Activated gamma-delta T cell (primary cell): ENCODE data around the gene PTGIS.

Experiments
- DNase-seq: peaks from one replicate; lab custom pipeline; 2025; lab: John Stamatoyannopoulos, UW

The PTGIS gene

DNA sequence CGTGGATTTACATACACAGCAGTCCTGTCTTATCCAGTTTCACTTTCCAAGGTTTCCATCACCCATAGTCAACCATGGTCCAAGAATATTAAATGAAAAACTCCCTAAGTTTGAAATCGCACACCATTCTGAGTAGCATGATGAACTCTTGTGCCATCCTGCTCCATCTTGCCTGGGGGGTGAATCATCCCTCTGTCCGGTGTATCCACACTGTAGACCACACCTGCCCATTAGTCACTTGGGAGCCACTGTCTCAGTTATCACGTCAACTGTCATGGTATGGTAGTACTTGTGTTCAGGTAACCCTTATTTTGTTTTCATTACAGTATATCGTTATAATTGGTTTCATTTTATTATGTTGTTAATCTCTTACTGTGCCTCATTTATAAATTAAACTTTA, 38.5 kb downstream of the PTGIS start:
- DNase-seq, result no peak

- no peak for DNase-seq
These were observed 41.4 kb downstream of the PTGIS start for GRCh38 chr20:49526568-49526967.

DNA sequence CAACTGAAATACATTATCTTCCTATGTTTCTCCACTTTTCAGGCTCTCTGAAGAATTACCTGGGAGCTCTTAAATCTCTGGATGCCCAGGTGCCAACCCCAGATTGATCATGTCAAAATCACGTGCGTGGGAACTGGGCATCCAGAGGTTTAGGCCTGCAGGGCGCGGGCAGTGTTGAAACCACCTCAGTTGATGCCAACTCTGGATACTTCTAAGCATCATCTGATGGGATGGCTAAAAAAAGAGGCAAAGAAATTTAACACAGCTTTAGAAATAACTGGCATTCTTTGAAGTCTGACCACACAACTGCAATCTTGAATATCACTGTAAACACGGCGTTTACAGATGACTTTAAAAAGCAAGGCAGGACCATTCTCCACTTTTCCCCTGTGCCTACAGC, 41.9 kb downstream of the PTGIS start:
- no peak for DNase-seq

GRCh38 chr20:49523767-49524360, 44.1 kb downstream of the PTGIS start:
- no peak for DNase-seq

DNA sequence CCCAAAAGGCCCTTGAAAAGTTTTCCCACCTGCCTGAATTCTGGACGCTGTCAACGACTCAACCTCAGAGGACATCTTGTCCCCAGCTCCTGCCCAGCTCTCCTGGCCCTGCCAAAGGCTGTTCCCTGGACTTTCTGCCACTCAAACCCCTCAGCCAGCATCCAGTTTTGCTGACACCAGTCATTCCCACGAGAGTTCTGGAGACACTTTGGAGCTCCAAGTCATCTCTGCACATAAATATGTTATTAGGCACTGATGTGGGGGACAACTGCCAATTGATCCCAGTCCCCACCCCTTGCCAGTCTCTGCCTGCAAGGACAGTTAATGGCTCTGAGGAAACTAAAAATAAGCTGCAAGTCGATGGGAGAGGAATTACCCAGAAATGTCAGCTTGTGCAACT, 46.6 kb downstream of the PTGIS start:
- DNase-seq, result no peak

DNA sequence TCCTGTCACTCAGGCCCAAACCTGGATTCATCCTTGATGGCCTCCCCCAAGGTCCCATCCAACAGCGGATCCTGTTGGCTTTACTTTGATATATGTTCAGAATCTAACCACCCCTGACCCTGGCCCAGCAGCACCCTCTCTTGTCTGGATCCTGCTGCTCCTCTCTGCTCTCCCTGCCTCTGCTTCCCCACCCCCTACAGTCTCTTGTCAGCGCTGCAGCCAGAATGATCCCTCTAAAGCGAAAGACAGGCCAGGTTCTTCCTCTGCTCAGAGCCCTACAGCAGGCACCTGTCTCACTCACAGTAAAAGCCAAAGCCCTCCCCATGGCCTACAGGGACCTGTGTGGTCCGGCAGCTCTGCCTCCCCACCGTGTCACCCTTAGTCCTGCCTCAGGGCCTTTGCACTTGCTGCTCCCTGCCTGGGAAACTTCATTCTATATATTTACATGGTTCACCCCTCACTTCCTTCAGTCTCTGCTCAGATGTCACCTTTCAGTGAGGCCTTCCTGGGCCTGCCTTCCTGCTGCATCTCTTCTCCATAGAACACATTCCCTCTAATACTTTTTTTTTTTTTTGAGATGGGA, 48.1 kb downstream of the PTGIS start:
- DNase-seq, result no peak

DNA sequence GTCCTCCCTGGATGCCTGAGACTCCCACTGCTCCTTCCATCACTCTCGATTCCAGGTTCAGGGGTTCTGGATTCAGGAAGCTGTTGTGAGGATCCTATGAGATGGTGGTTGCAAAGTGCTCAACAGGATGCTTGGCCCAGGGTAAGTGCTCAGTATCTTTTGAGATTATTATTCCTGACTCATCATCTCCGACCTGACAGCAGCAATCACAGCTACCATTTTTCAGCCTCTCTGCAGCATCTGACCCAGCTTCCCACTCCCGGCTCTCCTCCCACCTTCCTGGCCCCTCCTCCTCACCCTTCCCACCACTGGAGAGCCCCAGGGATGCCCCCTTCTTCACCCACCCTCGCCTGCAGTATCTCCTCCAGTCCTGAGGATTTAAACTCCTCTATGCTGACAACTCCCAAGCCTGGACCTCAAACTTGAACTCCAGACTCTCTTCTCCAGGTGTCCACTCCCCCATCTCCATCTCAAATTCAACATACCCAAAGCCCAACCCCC, 48.7 kb downstream of the PTGIS start:
- DNase-seq, result no peak

GRCh38 chr20:49518576-49518975, 49.4 kb downstream of the PTGIS start:
- no peak for DNase-seq

DNA sequence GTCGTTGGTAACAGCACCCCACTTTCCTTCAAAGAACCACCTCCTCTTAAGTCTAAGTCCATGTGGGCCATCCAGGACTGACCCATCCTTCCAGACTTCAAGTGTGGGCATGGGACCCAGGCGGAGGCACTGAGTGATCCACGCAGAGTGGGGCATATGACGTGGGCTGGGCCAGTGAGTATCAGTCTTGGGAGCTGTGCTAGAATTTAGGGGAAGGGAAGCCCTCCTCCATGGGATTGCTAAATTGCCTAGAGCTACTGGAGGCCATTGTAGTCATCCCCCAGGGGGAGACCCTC, 50.2 kb downstream of the PTGIS start:
- DNase-seq, result no peak

DNA sequence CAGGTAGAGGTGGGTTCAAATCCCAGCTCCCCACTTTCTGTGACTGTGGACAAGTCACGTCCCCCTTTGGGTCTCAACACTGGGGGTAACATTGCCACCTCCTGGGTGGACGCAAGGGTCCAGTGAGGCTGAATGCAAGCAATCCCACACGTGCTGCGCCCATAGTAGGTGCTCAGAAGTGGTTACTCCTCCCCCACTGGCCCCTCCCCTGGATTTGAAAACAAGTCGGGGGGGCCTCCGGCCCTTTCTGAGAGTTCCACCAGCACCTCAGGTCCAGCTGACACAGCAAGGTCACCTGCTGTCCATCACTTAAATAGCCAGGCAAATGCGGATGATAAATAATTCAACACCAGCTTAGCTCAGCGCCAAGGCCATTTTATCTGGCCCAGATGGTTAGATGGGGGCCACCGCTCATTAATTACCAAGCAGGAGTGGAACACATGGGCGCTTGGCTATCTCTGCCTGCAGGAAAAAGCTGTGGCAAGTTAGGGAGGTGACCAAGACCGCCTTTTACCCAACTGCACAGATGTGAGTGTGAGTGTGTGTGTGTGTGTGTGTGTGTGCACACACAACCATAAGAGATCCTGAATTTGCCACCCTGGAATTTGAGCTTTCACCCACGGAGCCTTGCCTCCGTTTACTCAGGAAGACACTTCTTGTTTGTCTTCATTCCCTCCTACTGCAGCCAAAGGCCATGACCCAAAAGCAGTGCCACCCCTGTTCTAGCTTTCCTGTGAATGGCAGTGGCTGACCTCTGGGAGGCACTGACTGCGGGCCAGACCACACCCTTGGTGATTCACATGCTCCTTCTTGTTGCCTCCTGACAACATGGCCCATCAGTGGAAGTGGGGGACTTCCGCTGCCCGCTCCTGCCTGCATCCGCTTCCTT, 50.8 kb downstream of the PTGIS start:
- no peak for DNase-seq

DNA sequence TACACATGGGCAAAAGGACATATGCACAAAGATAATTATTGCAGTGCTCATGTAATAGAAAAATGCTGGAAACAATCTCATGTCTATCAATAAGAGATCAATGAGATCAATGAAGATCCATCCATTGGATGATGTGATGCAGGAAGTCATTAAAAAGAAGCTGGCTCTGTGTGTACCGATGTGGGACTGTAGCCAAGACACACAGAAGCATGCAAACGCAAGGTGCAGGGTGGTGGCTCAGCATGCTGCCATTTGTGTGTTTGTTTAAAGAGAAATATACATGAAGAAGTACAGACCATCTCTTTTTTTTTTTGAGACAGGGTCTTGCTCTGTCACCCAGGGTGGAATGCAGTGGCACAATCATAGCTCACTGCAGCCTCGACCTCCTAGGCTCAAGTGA, 52.4 kb downstream of the PTGIS start:
- DNase-seq, result no peak

DNA sequence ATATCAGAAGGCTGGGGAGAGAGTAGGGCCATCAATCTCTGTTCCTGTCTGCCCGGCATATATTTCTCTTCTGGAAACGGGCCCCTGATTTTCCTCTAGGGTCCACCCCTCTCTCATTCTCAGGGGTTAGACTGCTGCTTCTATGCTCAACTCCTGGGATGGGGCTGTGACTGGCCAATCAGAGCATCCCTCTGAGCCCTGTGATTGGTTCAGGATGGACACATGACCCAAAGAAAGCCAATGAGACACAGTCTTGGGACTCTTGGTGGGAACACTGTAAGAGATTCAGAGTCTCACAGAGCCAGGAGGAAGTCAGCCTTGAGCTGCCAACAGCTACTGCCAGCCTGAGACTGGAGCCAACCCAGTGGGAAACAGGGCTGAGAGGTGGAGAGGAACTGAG, 54.4 kb downstream of the PTGIS start:
- no peak for DNase-seq

DNA sequence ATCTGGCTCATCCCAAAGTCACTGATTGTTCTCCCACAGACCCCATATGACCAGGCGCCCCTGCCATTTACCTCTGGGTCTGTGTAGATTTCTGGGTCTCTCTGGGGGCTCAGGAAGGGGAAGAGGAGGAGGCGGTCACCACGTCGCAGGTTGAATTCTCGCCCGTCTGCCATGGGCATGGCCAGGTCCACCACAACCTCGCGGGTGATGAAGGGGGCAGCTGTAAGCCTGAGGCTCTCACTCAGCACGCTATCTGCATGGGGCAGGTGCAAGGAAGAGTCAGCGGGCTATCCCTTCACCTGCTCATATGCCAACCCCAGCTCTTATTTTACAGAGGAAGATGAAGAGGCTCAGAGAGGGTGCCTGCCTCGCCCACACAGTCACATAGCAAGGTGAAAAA, 54.9 kb downstream of the PTGIS start:
- no peak for DNase-seq

DNA sequence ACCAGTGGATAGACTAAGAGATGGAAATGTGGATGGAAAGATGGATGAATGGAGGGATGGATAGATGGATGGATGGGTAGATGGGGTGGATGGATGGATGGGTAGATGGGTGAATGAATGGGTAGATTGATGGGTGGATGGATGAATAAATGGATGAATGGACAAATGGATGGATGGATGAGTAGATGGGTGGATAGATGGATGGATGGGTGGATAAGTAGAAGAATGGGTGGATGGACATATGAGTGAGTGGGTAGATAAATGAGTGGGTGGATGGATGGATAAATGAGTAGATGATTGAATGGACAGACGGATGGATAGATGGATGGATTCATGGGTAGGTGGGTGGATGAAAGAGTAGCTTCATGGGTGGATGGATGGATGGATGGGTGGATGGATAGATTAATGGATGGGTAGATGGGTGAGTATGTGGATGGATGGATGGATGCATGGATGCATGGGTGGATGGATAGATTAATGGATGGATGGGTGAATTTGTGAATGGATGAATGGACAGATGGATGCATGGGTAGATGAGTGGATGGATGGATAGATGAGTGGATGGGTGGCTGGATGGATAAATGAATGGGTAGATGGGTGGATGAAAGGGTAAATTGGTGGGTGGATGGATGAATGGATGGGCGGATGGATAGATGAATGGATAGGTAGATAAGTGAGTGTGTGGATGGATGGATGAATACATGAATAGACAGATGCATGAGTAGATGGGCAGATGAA, 56.0 kb downstream of the PTGIS start:
- DNase-seq, result no peak

GRCh38 chr20:49510562-49511122, 57.3 kb downstream of the PTGIS start:
- DNase-seq, result no peak

DNA sequence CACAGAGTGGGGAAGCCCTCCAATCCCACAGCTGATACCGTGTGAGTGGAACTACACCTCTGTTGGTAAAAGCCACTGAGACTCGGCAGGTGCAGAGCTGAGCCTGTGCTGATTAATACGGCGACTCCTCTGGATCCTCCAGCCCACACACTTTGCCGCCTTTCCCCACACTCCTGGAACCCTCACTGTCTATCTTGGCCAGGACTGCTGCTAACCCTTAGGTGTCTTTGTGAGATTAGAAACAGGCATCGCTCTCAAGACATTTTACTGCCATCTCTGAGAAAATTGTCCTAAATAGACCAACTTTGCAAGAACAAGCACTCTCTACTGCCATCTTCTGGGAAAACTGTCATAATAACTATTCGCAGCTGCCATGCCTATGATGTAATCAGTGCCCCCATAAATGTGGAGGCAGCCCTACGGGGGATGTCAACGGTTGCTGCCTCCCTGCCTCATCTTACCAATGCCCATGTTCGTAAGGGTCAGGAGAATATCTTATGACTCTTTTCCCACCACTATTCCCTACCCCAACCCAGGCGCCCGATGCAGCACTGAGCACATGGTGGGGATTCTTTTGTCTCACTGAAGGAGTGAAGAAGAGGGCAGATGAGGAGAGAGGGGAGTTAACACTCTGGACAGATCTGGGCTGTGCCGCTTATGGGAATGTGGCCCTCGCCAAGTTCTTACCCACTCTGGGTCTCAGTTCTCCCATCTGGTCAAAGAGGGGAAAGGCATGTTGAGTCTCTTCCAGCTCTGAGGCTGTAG, 59.3 kb downstream of the PTGIS start:
- no peak for DNase-seq

DNA sequence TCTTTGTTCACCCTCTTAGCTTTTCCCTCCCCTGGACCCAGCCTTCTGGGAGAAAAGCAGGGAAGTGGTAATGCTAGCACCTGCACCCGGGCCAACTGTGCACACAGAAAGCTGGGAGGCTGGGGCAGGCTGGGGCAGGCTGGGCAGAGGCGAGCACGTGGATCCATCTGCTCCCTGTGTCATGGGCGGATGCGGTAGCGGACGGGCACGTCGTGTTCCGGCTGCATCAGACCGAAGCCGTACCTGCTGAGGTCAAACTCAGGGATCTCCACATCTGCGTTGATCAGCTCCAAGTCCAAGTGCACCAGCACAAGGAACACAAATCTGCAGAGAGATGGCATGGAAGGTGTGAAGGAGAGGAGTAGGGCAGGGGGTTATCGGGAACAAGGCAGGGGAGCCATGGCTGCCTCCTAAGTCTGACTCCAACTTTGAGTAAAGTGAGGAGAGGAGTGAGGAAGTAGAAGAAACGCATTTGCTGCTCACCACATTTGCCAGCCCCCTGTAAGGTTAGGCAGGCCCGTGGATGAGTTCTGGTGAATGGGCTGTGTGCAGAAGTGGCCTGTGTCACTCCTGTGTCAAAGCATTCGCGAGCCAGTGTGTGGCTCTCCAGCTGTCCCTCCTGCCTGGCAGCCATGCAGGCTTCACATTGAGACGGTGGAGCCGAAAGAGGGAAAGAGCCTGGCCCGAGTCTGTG, 60.0 kb downstream of the PTGIS start:
- DNase-seq, result no peak

DNA sequence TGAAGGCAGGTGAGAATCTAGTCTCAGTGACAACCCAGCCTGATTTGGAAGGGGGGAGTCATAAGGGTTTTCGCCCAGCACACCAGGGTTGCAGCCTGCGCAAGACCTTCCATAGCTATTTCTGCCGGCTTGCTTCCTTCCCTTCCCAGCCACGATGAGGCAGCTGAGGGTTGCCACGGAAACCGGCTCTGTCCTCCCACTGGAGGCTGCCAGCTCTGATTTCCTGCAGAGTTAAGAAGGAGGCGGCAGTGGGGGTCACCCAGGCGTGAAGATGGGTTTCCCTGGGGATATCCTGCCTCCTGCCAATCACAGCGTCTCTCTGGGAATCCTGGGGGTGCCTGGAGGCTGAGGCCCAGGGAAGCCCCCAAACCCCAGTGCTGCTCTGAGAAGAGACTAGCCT, 62.4 kb downstream of the PTGIS start:
- DNase-seq, result no peak

DNA sequence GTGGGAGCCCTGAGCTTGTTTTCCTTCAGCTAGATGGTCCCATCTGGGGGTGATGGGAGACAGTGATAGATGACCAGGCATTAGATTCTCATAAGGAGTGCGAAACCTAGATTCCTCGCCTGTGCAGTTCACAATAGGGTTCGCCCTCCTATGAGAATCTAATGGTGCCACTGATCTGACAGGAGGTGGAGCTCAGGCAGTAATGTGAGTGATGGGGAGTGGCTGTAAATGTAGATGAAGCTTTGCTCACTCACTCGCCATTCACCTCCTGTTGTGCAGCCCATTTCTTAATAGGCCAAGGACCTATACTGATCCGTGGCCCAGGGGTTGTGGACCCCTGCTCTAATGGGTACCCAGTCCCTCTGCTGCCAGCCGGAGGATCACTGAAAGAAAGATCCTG, 64.8 kb downstream of the PTGIS start:
- DNase-seq, result no peak

DNA sequence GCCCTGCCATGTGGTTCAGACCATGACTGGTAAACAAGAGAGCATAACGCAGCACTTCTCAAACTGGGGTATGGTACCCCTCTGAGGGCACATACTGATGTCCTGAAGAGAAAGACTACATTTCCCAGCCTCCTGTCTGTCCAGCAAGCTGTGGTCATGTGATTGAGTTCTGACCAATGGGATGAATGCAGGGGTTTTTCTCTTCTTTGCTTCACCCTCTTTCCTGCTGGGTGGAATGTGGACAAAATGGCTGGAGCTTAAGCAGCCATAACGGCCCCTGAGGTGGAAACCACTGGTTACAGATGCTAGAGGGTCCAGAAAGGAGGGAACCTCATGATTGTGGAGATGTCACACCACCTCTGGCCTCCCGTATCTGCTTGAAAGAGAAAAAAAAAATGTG, 66.0 kb downstream of the PTGIS start:
- no peak for DNase-seq

DNA sequence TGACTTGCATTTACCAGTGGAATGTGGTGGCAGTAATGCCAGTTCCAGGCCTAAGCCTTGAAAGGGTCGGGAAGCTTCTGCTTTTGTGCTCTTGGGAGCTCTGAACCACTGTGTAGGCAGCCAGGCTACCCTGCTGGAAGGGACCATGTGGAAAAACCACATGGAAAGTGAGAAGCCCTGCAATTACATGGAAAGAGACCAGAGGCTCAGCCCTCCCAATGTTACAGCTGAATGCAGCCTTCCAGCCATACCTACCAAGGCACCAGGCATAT, 70.6 kb downstream of the PTGIS start:
- DNase-seq, result no peak
